ENCODE data around the gene LRWD1. TPM values are rescaled to one million over a fixed set of nuclear protein-coding genes. Genes with fewer than 3 reads are reported as not detected.

Gene LRWD1
- total RNA-seq, 1 donor from 2014 or later: 23.5 TPM

DNA sequence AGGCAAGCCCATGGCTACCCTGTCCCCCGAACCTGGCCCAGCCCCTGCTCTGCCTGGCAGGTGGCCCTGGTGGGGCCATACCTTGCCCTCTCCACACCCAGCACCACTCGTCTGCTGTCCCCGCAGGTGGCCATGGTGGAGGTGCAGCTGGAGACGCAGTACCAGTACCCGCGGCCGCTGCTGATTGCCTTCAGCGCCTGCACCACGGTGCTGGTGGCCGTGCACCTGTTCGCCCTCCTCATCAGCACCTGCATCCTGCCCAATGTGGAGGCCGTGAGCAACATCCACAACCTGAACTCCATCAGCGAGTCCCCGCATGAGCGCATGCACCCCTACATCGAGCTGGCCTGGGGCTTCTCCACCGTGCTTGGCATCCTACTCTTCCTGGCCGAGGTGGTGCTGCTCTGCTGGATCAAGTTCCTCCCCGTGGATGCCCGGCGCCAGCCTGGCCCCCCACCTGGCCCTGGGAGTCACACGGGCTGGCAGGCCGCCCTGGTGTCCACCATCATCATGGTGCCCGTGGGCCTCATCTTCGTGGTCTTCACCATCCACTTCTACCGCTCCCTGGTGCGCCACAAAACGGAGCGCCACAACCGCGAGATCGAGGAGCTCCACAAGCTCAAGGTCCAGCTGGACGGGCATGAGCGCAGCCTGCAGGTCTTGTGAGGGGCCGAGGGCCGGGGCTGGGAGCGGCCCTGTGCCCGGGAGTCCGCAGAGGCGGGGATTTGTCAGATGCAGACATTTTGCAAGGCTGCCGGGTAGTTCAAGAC lies 18.2 kb upstream of the LRWD1 start:
- Mint-ChIP-seq H3K9me3 (no peaks in the 10 kb centered on the region), H3K27ac (no peak overlapping the region), H3K36me3 (no peaks in the 10 kb centered on the region), H3K27me3 (no peaks in the 10 kb centered on the region), H3K4me1 (ENCODE audit: unreplicated experiment) (no peaks in the 10 kb centered on the region), H3K4me3 (no peak overlapping the region)
- no peak for DNase-seq (ENCODE audit: extremely low spot score, unreplicated experiment)
- TF ChIP-seq, protein P1, sequence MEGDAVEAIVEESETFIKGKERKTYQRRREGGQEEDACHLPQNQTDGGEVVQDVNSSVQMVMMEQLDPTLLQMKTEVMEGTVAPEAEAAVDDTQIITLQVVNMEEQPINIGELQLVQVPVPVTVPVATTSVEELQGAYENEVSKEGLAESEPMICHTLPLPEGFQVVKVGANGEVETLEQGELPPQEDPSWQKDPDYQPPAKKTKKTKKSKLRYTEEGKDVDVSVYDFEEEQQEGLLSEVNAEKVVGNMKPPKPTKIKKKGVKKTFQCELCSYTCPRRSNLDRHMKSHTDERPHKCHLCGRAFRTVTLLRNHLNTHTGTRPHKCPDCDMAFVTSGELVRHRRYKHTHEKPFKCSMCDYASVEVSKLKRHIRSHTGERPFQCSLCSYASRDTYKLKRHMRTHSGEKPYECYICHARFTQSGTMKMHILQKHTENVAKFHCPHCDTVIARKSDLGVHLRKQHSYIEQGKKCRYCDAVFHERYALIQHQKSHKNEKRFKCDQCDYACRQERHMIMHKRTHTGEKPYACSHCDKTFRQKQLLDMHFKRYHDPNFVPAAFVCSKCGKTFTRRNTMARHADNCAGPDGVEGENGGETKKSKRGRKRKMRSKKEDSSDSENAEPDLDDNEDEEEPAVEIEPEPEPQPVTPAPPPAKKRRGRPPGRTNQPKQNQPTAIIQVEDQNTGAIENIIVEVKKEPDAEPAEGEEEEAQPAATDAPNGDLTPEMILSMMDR (conservative IDR thresholded peaks at IDR 0.05): no peak

DNA sequence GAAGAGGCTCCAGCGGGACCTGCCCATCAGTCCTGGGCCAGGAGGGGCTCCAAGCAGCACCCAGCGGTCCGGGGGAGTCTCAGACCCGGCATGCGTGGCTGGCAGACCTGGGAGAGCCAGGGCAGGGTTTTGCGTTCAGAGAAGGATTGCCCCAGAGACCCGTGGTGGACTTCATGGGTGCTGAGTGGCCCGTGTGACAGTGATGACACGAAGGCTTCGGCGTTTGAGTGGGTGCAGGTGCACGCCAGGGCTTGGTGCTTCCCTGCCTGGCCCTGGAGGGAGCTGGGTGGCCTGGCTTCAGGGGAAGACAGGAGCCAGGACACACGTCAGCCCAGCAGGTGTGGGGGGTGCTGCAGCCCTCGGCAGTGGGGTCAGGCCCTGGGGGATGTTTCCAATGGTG lies 17.5 kb upstream of the LRWD1 start:
- Mint-ChIP-seq H3K36me3 (no peaks in the 10 kb centered on the region), H3K9me3 (no peaks in the 10 kb centered on the region), H3K27me3 (no peaks in the 10 kb centered on the region), H3K4me3 (no peak overlapping the region), H3K4me1 (ENCODE audit: unreplicated experiment) (no peaks in the 10 kb centered on the region), H3K27ac (no peak overlapping the region)
- DNase-seq (ENCODE audit: extremely low spot score, unreplicated experiment): no peak
- TF ChIP-seq, protein P1 (conservative IDR thresholded peaks at IDR 0.05): no peak

DNA sequence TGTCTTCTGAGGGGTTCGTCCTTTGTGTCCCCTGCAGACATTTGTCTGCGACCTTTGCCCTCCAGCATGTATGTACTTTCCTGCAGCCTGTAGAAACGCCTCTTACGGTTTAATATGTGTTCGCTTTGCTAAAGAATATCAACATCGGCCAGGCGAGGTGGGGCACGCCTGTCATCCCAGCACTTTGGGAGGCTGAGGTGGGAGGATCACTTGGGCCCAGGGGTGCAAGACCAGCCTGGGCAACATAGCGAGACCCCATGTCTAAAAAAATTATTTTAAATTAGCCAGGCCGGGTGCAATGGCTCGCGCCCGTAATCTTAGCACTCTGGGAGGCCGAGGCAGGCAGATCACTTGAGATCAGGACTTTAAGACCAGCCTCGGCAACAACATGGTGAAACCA lies 15.6 kb upstream of the LRWD1 start:
- DNase-seq (ENCODE audit: extremely low spot score, unreplicated experiment): no peak
- Mint-ChIP-seq H3K27me3 (no peaks in the 10 kb centered on the region), H3K4me1 (ENCODE audit: unreplicated experiment) (no peaks in the 10 kb centered on the region), H3K36me3 (no peaks in the 10 kb centered on the region), H3K9me3 (no peaks in the 10 kb centered on the region), H3K4me3 (no peak overlapping the region), H3K27ac (no peak overlapping the region)
- TF ChIP-seq, protein P1 (conservative IDR thresholded peaks at IDR 0.05): no peak

DNA sequence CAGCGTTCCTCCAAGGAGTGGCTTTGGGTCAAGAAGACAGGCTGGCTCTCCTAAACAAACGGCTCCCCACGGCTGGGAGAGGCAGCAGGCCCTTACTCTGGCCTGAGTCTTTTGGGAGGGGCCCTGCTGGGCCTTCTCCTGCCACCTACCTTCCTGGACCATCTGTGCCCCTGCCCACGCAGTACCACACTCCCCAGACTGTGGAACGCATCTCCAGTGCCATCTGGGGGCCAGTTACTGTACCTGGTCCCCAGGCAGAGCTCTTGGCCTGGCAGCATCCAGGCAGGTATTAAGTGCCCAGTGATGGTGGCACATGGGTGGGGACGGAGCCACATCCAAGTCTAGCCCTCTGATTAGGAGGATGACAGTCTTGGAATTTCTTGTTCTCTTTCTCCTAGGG lies 14.5 kb upstream of the LRWD1 start:
- Mint-ChIP-seq H3K9me3 (no peaks in the 10 kb centered on the region), H3K27me3 (no peaks in the 10 kb centered on the region)
- TF ChIP-seq, protein P1 (conservative IDR thresholded peaks at IDR 0.05): no peak

DNA sequence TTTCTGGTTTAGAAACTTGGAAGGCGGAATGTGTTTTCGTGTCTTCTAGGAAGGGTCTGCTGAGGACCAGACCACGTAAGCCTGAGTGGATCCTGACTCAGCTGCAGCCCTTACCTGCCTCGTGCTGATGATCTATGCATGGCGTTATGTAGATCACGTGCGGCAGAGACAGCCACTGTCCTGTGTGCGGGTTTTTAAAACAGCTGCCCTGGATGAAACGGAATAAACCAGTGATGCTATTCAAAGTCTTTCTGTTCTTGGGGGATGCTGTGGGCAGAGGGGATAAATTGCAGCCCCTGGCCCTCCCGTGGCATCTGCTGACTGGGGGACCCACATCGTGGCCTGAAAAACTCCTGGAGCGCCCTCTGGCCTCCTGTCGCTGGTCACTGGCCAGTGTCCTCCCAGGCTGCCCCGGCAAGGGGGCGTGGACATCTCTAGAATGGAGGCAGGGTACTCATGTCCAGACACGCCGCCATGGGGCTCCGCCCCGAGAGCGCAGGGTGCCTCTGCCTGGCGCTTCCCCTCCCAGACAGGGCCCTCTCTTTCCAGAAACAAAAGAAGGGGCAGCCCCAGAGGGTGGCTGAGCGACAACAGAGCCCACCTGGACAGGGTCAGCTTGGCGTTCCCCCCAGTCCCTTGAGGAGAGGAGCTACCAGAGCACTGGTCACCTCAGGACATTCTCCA lies 13.3 kb upstream of the LRWD1 start:
- no peaks in the 10 kb centered on the region for H3K36me3 Mint-ChIP-seq
- no peak overlapping the region for H3K4me3 Mint-ChIP-seq
- H3K27me3 Mint-ChIP-seq: no peaks in the 10 kb centered on the region
- TF ChIP-seq, protein P1 (conservative IDR thresholded peaks at IDR 0.05): no peak
- no peaks in the 10 kb centered on the region for H3K4me1 Mint-ChIP-seq (ENCODE audit: unreplicated experiment)
- H3K27ac Mint-ChIP-seq: no peak overlapping the region
- no peak for DNase-seq (ENCODE audit: extremely low spot score, unreplicated experiment)
- no peaks in the 10 kb centered on the region for H3K9me3 Mint-ChIP-seq

More for the DNA sequence above, 14.5 kb upstream of the LRWD1 start:
- Mint-ChIP-seq H3K27ac (no peak overlapping the region), H3K36me3 (no peaks in the 10 kb centered on the region), H3K4me1 (ENCODE audit: unreplicated experiment) (no peaks in the 10 kb centered on the region), H3K4me3 (no peak overlapping the region)
- DNase-seq (ENCODE audit: extremely low spot score, unreplicated experiment): no peak

Data from type B pancreatic cell (in vitro differentiated cells).